Parathyroid adenoma (tissue), 2 donors: ENCODE data around the gene SUPT4H1.
A peak's percentile ranks its signal among the peaks of the same experiment; 100 is the strongest.

Experiments used
- H2AFZ ChIP-seq: fragments of 300-600 bp; sonication (generic); one replicate; pipeline ENCODE4 v1.7.0; 2017; ENCODE audit warnings: antibody characterized with exemption, mild to moderate bottlenecking
- H3K27ac ChIP-seq: fragments of 300-600 bp; sonication (generic); one replicate; pipeline ENCODE4 v1.7.0; 2017
- H3K27me3 ChIP-seq: fragments of 300-600 bp; sonication (generic); one replicate; pipeline ENCODE4 v1.7.0; 2017; ENCODE audit warnings: low read length; ENCODE audit not compliant: control insufficient read depth, insufficient read depth
- H3K36me3 ChIP-seq: fragments of 300-600 bp; sonication (generic); one replicate; pipeline ENCODE4 v1.7.0; 2017; ENCODE audit warnings: low read length; ENCODE audit not compliant: control insufficient read depth, insufficient read depth
- H3K4me1 ChIP-seq: fragments of 300-600 bp; sonication (generic); one replicate; pipeline ENCODE4 v1.7.0; 2017; ENCODE audit warnings: control low read depth
- H3K4me2 ChIP-seq: fragments of 300-600 bp; sonication (generic); one replicate; pipeline ENCODE4 v1.7.0; 2017; ENCODE audit warnings: low read length
- H3K4me3 ChIP-seq: fragments of 300-600 bp; sonication (generic); one replicate; pipeline ENCODE4 v1.7.0; 2017; ENCODE audit warnings: low read depth, low read length
- H3K79me2 ChIP-seq: fragments of 300-600 bp; sonication (generic); one replicate; pipeline ENCODE4 v1.7.0; 2017; ENCODE audit warnings: control low read depth
- H3K9ac ChIP-seq: fragments of 300-600 bp; sonication (generic); one replicate; pipeline ENCODE4 v1.7.0; 2017; ENCODE audit warnings: mild to moderate bottlenecking
- H3K9me3 ChIP-seq: fragments of 300-600 bp; sonication (generic); one replicate; pipeline ENCODE4 v1.7.0; 2017; ENCODE audit warnings: low read length; ENCODE audit not compliant: control insufficient read depth
- TF ChIP-seq, protein P1 (sequence below): fragments of 300-600 bp; sonication (generic); IDR thresholded peaks from one replicate; pipeline ENCODE4 v1.7.0; 2017; ENCODE audit warnings: antibody characterized with exemption, mild to moderate bottlenecking
- donor health status: primary hyperparathyroidism.

The SUPT4H1 gene

DNA sequence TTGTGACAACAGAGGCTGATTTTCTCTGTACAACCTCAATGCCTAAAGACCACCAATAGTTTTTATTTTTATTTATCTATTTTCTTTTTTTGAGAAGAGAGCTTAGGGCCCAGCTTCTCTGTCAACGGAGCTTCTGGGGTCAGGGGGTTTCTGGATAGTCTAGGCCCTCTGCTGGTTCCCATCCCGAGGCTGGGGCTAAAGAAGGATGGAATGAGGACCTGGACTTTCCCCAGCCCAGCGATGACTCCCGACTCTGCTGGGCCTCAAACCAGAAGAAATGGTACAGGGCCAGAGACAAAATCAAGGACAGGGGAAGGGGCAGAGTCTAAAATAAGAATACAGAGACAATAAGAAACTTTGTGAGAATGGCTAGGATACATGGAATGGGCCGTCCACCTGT, 17.7 kb downstream of the SUPT4H1 start:
- H2AFZ ChIP-seq, result no peak overlapping the region
- H3K4me2 ChIP-seq, result no peak overlapping the region
- no peaks in the 10 kb centered on the region for H3K79me2 ChIP-seq
- no peaks in the 10 kb centered on the region for H3K4me1 ChIP-seq
- no peaks in the 10 kb centered on the region for H3K27me3 ChIP-seq
- H3K9ac ChIP-seq, result no peak overlapping the region
- no peaks in the 10 kb centered on the region for H3K9me3 ChIP-seq
- no peaks in the 10 kb centered on the region for H3K36me3 ChIP-seq
- H3K27ac ChIP-seq, result no peak overlapping the region
- TF ChIP-seq, protein P1, sequence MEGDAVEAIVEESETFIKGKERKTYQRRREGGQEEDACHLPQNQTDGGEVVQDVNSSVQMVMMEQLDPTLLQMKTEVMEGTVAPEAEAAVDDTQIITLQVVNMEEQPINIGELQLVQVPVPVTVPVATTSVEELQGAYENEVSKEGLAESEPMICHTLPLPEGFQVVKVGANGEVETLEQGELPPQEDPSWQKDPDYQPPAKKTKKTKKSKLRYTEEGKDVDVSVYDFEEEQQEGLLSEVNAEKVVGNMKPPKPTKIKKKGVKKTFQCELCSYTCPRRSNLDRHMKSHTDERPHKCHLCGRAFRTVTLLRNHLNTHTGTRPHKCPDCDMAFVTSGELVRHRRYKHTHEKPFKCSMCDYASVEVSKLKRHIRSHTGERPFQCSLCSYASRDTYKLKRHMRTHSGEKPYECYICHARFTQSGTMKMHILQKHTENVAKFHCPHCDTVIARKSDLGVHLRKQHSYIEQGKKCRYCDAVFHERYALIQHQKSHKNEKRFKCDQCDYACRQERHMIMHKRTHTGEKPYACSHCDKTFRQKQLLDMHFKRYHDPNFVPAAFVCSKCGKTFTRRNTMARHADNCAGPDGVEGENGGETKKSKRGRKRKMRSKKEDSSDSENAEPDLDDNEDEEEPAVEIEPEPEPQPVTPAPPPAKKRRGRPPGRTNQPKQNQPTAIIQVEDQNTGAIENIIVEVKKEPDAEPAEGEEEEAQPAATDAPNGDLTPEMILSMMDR, result no peak
- H3K4me3 ChIP-seq, result no peak overlapping the region

DNA sequence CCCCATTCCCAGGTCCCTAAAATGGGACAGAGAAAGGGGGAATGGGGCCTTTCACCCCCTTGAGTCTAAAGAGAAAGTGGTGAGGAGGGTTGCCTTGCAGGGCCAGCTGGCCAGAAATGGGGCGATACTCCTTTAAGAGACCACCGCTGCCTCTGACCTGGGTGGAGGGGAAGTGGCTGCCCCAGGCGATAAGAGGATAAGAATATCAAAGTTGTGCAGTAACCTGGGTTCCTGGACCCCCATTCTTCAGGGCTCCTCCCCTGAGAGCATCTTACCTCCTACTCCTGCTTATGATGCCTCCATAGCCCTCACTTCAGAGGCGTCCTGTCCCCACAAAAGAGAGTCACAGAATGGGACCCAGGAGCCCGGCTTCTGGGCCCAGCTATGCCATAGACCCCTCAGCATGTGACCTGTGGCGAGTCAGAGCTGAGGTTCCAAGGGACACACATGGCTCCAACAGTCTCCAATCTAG, 18.2 kb downstream of the SUPT4H1 start:
- H3K4me1 ChIP-seq, result no peaks in the 10 kb centered on the region
- no peaks in the 10 kb centered on the region for H3K79me2 ChIP-seq
- TF ChIP-seq, protein P1, result no peak
- H3K9ac ChIP-seq, result no peak overlapping the region
- no peaks in the 10 kb centered on the region for H3K36me3 ChIP-seq
- H3K27ac ChIP-seq, result peak overlapping the region; percentile 12
- no peak overlapping the region for H3K4me3 ChIP-seq
- no peaks in the 10 kb centered on the region for H3K27me3 ChIP-seq
- no peak overlapping the region for H2AFZ ChIP-seq
- no peak overlapping the region for H3K4me2 ChIP-seq
- H3K9me3 ChIP-seq, result no peaks in the 10 kb centered on the region

DNA sequence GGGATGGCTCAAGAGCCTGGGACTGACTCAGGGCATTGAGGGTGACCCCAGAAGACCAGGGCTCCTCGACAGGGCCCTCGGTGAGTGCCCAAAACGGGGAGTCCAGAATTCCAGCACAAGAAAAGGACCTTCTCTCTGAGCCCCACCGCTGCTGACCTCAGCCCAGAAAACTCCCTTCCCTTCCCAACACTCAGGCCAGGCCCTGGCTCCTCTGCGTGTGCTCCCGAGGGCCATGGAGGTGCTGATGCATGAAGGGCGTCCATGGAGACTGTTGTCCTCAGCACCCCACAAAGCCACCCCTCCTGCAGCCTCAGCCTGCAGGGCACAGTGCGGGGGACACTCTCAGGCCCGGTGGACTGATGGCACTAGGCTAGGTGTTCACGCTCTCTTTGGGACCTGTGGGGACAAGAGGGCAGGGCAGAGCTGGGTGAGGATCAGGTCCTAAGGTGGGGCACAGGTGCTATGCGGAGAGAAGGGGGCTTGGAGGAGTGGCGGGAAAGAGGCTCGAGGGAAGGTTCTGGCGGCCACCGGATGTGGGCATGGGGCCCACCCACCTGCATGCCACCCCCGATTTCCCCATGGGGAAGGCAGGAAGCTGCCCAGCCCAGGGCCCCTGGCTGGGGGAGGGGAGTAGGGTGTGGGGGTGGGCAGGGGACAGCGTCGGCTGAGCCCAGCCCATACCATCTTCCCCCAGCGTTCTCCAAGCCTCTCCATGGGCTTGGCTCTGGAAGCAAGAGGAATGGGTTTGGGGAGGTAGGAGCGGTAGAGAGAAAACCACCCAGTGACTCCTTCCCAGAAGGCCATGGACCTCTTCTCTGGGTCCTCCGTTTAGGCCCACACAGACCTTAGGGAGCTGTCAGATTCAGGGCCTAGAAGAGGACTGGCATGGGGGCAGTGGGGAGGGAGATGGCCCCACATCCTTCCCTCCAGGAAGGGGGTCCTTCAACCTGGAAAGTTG, 18.9 kb downstream of the SUPT4H1 start:
- H3K27ac ChIP-seq, result peak overlapping the region; percentile 12
- TF ChIP-seq, protein P1, result no peak
- H3K4me2 ChIP-seq, result no peak overlapping the region
- no peaks in the 10 kb centered on the region for H3K27me3 ChIP-seq
- no peak overlapping the region for H3K4me3 ChIP-seq
- H2AFZ ChIP-seq, result no peak overlapping the region
- H3K36me3 ChIP-seq, result no peaks in the 10 kb centered on the region
- H3K4me1 ChIP-seq, result no peaks in the 10 kb centered on the region
- H3K9me3 ChIP-seq, result no peaks in the 10 kb centered on the region
- H3K79me2 ChIP-seq, result no peaks in the 10 kb centered on the region
- H3K9ac ChIP-seq, result no peak overlapping the region

DNA sequence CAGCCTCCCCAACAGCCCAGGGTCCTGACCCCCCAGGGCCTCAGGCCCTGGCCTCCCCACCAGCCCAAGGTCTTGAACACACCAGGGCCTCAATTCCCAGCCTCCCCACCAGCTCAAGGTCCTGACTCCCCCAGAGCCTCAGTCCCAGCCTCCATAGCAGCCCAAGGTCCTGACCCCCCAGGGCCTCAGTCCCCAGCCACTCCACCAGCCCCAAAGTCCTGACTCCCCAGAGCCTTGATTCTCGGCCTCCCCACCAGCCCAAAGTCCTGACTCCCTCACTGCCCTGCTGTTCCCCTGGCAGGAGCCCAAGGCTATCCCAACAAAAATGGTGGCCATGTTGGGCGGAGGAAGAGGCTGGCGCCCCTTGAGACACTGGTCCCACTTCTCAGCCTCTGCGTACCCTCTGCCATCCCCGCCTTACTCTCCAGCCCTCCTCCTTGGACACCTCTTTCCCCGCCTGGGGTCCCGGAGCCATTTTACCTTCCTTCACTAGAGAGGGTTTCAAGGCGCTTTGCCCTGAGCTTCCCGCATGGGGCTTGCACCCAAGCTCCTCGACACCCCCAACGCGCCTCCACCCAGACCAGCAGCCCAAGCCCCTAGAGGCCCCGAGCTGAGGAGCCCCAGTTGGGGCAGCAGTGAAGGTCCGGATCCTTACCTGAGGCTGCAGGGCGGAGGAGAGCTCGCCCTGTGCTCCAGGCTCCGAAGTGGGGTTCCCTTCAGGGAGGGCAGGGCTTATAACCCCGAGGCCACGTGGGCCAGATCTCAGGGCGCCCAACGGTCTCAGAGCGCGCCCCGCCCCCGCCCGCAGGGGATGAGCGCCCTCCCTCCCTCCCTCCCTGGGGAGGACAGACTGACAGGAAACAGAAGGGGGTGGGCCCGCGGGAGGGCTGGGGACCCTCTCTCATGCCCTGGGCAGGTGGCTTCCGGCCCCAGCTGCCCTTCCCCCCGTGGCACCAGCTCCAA, 19.9 kb downstream of the SUPT4H1 start:
- no peaks in the 10 kb centered on the region for H3K9me3 ChIP-seq
- peak overlapping the region; percentile 14 for H3K4me3 ChIP-seq
- H2AFZ ChIP-seq, result no peak overlapping the region
- no peak overlapping the region for H3K9ac ChIP-seq
- no peaks in the 10 kb centered on the region for H3K27me3 ChIP-seq
- H3K27ac ChIP-seq, result peak overlapping the region; percentile 30
- TF ChIP-seq, protein P1, result no peak
- no peaks in the 10 kb centered on the region for H3K36me3 ChIP-seq
- no peak overlapping the region for H3K4me2 ChIP-seq
- no peaks in the 10 kb centered on the region for H3K79me2 ChIP-seq
- no peaks in the 10 kb centered on the region for H3K4me1 ChIP-seq
